A172 (cell line): ENCODE results near the gene APOA1. TPM values are rescaled to one million over a fixed set of nuclear protein-coding genes. Genes with fewer than 3 reads are reported as not detected.

Experiments
- DNase-seq: peaks from one replicate; pipeline ENCODE4 v3.0.0-alpha.2; 2015; ENCODE audit warnings: low spot score
- total RNA-seq: library from RNA; depleted of rRNA; stranded (reverse); fragments of >200 nt; shearing (Covaris generic); gene quantifications from 2 replicates; pipeline ENCODE4 v1.2.3, GENCODE V29; 2014; rRNA removed

The APOA1 gene
- not detected in 2 replicates for total RNA-seq

DNA sequence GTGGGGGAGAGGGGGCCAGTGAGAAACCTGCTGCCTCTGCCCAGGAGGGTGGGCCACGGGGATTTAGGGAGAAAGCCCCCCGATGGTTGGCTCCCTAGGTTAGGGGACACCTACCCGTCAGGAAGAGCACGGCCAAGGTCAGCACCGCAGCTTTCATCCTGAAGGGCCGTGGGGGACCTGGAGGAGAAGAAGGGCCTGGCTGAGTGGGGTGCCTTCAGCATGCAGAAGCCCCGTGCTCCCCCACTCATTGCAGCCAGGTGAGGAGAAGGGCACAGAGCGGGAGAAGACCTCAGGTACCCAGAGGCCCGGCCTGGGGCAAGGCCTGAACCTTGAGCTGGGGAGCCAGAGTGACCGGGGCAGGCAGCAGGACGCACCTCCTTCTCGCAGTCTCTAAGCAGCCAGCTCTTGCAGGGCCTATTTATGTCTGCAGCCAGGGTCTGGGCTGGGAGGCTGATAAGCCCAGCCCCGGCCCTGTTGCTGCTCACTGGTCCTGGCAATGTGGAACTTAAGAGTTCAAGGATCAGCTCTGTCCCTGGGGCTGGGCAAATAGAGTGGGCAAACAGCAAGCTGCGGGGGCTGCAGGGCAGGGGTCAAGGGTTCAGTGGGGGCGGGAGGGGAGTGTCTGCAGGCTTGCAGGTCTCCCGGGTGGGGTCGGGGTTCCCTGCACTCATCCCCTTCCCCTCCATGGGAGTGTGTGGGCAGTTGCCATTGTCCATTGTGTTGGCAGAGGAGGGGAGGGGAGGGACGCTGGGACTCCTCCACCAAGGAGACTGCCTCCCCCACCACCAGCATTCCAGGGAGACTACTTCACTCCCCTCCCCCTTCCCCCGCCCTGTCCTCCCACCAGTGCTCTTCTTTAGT lies at the start of gene APOA1:
TSS of gene APOA1 (minus strand) at position 392 of the 861 bp plus-strand sequence. CDS start at position 157, 235 bp downstream.
- DNase-seq, result no peak

DNA sequence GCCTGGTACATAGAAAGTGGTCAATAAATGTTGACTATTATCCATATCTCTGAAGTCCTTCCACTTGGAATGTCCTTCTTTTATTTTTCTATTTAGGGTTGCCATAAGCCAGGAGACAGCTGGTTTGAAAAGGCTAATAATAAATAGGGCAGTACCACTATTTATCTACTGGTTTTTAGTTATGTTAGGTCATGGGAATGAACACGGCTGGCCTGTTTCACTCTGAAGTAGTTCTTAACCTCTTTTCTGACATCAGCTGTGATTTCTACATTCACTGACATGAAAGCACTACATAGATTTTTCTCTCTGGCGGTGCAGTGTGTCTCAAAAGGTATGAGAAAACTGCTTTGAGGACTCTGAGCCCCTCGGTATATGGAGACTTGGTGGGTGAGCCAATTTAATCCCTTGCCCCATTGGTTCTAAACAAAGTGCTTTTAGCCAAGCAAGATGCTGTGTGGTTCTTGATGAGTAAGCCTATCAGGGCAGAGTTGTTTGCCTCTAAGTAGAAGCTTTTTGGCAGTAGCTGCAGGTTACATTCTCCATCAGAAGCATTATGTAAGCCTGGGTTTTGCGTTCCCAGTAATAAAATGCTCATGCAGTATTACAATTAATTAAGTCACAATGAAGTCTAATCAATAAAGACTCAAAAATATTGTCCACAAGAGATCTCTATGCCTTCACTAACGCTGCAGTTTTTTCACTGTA lies 48.7 kb upstream of the APOA1 start:
- DNase-seq, result no peak

- DNase-seq, result no peak
Observed at GRCh38 chr11:116882386-116882785, 45.0 kb upstream of the APOA1 start.

DNA sequence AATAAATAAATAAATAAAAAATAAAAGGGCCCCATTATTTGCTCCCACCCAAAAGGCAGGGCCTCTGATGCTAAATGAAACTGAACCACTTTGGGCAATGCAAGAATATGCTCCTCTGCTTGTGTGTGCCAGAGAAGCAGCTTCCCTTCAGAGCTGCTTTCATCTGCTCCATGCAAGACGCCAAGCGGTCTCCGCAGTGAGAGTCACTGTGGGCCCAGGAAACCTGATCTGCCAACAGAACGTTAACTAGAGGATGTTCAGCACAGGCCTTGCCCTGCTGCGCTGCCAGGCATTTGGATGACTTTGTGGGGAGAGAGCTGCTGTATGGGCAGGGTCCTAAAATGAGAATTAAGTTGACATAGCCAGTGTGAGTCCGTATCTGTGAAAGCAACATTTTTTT lies 43.7 kb upstream of the APOA1 start:
- DNase-seq, result no peak

- peak; percentile 35 for DNase-seq
Observed at GRCh38 chr11:116879800-116880625, 42.6 kb upstream of the APOA1 start.

DNA sequence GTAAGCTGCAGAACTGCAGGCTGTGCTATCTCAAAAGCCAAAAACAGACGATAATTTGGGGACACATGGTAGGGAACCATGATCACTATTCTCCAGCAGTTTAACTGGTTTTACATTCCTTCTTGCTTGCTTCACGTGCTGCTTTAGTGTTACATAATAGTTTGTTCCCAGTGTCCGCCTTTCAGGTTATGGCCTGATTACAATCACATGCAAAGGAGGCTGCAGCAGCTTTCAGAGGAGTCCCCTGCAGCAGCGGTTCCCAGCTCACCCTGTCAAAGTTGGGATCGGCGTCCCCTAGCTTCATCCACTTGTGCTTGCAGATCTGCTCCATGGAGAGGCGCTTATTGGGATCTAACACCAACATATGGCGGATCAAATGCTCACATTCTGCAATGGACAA lies 39.2 kb upstream of the APOA1 start:
- DNase-seq, result no peak

- DNase-seq, result no peak
Observed at GRCh38 chr11:116875194-116875593, 37.8 kb upstream of the APOA1 start.

DNA sequence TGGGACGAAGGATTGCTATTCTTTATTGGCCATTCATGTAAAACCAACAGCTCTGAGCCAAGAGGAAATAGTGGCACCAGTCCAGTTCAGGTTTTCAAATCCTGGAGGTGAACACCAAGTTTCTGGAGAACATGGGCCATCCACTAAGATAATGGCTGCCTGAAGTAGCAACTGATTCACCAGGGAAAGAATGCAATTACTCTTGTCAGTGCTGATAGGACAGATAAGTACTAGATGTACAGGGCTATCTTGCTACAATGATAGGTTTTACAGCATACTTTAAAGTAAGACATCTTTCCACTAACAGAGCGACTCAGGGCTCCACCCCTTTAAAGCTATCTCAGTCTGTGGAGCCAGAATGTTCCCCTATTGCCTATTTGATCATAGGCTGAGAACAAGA lies 36.8 kb upstream of the APOA1 start:
- DNase-seq, result peak; percentile 51

GRCh38 chr11:116873381-116873780 lies 36.0 kb upstream of the APOA1 start:
- no peak for DNase-seq

DNA sequence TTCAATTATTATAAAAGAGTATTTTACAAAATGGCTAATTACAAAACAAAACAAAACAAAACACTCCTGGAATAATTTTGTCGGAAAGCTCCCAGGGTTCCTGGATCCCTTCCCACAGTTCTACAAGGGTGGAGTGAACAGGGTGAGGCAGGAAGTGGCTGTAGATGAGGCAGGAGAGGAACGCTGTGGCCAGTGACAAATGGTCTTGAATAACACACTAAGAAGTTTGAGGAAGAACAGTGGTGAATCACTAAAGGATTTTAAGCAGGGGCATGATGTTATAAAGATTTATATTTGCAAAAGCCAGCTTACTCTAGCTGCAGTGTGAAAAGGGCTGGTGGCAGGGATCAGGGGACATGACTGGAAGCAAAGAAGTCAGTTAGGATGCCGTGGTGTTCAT lies 33.8 kb upstream of the APOA1 start:
- peak; percentile 86 for DNase-seq

GRCh38 chr11:116870054-116870453 lies 32.6 kb upstream of the APOA1 start:
- no peak for DNase-seq

DNA sequence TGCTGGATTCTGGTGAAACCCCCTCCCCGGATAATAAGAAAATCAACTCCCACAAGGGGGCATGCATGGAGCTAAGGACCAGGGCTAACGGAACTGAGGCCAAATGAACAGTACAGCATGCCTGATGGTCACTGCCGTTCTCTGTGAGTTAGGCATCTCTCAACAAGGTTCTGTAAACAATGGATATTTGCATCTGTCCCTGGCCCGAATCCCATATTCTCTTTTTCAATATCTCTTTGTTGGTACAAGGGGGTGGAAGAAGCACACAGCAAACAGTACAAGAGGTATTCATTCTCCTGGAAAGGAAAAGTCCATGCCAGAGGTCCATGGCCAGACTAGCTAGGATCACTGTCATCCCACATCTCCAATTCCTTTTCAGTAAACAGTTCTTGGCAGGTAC lies 32.2 kb upstream of the APOA1 start:
- DNase-seq, result no peak

DNA sequence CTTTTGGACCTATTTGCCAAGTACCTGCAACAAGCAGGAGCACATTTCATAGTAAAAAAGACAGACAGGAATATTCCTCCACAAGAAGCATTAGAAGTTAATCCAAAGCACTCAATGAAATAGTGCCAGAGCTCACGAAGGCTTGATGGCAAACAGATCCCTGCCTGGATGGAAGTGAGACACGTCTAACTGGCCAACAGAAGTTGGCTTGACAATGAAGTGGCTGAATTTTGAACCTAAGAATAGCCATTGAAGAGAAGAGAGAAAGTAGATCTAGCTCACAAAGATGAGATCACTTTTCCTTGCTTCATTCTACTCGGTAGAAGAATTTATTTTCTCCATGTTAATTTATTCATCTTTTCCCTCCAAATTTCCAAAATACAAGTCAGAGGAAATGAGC lies 30.6 kb upstream of the APOA1 start:
- DNase-seq, result no peak

DNA sequence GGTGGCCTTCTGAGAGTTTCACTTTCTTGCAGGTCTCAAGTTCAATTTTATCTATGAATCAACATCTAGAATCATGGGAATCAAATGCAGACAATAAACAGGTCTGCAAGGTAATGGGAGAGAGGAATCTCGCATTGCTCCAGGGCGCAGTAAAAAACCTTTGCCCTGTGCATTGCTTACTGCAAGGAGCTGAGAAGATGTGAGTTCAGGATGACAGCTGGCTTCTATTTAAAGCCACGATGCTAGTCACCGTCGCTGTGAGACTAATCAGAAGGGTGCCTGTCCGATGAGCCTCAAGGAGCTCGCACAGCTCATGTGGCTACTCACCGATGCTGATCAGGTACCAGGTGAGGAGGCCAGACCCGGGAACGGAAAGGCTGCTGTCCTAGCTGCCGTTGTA lies 30.2 kb upstream of the APOA1 start:
- no peak for DNase-seq

GRCh38 chr11:116866804-116867455 lies 29.5 kb upstream of the APOA1 start:
- no peak for DNase-seq

DNA sequence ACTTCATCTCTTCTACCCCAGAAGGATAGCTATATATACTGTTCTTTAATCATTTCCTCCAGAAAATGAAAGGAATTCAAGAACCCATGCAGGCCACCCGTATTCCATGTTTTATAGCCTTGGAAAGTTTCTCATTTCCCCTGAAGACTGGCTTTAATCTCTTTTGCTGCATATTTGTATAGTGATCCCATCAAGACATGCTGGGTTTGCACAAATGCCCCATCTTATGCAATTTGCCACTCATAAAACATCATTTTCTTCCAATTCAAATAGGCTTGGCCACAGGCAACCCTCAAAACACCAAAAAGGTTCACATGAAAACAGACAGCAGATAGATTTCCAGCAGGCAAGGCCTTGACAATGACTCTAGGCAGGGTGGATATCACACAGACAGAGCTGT lies 28.3 kb upstream of the APOA1 start:
- no peak for DNase-seq

GRCh38 chr11:116864531-116864930 lies 27.1 kb upstream of the APOA1 start:
- DNase-seq, result no peak

GRCh38 chr11:116862951-116863350 lies 25.5 kb upstream of the APOA1 start:
- DNase-seq, result no peak

GRCh38 chr11:116862185-116862584 lies 24.8 kb upstream of the APOA1 start:
- no peak for DNase-seq

GRCh38 chr11:116861539-116861938 lies 24.1 kb upstream of the APOA1 start:
- DNase-seq, result peak; percentile 68

- no peak for DNase-seq
Observed at GRCh38 chr11:116860303-116860702, 22.9 kb upstream of the APOA1 start.

DNA sequence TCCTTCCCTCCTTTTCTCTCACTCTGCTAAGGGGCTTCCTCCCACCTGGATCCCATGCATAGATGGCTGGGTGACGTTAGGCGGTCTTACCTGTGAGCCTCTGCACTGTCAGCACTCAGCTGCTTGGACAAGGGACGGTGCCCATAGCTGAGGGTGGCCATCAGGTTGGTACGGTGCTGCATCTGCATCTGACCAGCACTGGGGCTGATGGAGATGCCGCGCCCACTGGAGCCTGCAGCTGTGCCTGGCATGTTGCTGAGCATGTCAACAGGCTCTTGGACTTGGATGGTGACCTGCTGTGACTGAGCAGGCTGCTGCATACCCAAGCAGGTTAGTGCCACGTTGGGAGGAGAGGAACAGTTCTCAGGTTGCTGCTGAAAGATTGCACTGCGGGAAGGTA lies 21.8 kb upstream of the APOA1 start:
- DNase-seq, result no peak
